Activated naive CD4-positive, alpha-beta T cell treated with anti-CD3 and anti-CD28 coated beads, Interleukin-2, amount 50 U/mL, for 72 hours (primary cell): ENCODE measurements around the gene ITPK1. TPM values are rescaled to one million over a fixed set of nuclear protein-coding genes. Genes with fewer than 3 reads are reported as not detected.
"Not testable (repeated sequence)": the region's sequence is repeated elsewhere in the genome, so short reads cannot be mapped to it uniquely, and the experiment has no call there.

Experiments used
- ATAC-seq, 2 donors: fragments of 150-1000 bp; cut with Tn5 transposase; 2 replicates each; pipeline ENCODE4 v1.10.0; 2021; ENCODE audit warnings: mild to moderate bottlenecking in 2 of 2, moderate library complexity in 2 of 2
- DNase-seq, 2 donors: peaks; one replicate each; pipeline ENCODE4 v3.0.0; 2021 to 2022; ENCODE audit warnings: low spot score in 2 of 2
- H3K27ac Mint-ChIP-seq, 2 donors: one replicate each; pipeline ENCODE4 v1.8.0; 2022; ENCODE audit warnings: mild to moderate bottlenecking in 2 of 2, mixed read lengths in 2 of 2
- H3K36me3 Mint-ChIP-seq, 2 donors: one replicate each; pipeline ENCODE4 v1.8.0; 2022; ENCODE audit warnings: mixed read lengths in 2 of 2
- H3K9me3 Mint-ChIP-seq, 2 donors: one replicate each; pipeline ENCODE4 v1.8.0; 2022; ENCODE audit warnings: mixed read lengths in 2 of 2
- total RNA-seq, 2 donors: library from RNA; stranded (reverse); gene quantifications; one replicate each; pipeline ENCODE4 v1.2.3, GENCODE V29; 2022

ITPK1 gene
- total RNA-seq, result 10 to 100 TPM; 15.2 to 33.2 TPM

- peak; percentile 68 for ATAC-seq
- DNase-seq, result peak; percentile 60 to 71
Measured at GRCh38 chr14:93115821-93116675, at the start of gene ITPK1. Gene ITPK1 (minus strand): TSS chr14:93115925. CDS start chr14:93115163, 762 bp downstream.

DNA sequence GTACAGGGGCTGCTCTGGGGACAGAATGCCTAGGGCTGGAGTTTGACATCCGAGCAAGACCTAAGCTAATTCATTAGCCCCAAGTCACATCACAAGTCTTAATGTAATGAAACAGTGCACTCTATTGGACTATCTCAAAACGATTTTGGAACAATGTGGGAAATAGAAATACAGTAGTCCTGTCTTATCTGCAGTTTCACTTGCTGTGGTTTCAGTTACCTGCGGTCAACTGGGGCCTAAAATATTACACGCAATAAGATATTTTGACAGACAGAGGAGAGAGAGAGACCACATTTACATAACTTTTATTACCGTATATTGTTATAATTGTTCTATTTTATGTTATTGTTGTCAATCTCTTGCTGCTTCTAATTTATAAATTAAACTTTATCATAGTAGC, 47.8 kb upstream of the ITPK1 start:
- DNase-seq (no peak), ATAC-seq (no peak)
- no peak overlapping the region for H3K27ac Mint-ChIP-seq
- no peaks in the 10 kb centered on the region for H3K9me3 Mint-ChIP-seq
- no peaks in the 10 kb centered on the region for H3K36me3 Mint-ChIP-seq

More at GRCh38 chr14:93115821-93116675, at the start of gene ITPK1:
- H3K9me3 Mint-ChIP-seq, result no peaks in the 10 kb centered on the region
- H3K27ac Mint-ChIP-seq, result peak within 1 kb of the TSS; percentile 72 to 79
- no peaks in the 10 kb centered on the region for H3K36me3 Mint-ChIP-seq

DNA sequence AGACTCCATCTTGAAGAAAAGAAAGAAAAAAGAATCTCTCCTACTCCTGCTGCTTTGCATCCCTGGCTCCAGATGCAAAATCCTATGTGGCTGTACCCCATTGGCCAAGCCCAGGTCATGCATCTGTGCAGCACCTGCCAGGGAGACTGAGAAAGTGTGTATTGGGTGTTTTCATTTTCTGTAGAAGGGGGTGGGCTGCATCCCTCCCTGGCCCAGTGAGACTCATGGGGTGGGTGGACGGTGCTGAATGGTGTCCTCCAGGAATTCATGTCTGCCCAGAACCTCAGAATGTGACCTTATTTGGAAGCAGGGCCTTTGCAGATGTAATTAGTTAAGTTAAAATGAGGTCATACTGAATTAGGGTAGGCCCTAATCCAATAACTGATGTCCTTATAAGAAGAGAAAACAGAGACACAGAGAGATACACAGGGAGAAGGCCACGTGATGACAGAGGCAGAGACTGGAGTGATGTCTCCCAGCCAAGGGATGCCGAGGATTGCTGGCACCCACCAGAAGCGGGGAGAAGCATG, 45.8 kb upstream of the ITPK1 start:
- ATAC-seq (no peak), DNase-seq (no peak)
- Mint-ChIP-seq H3K27ac (no peak overlapping the region), H3K36me3 (no peaks in the 10 kb centered on the region), H3K9me3 (no peaks in the 10 kb centered on the region)

GRCh38 chr14:93160353-93160801, 44.7 kb upstream of the ITPK1 start:
- no peaks in the 10 kb centered on the region for H3K36me3 Mint-ChIP-seq
- peak; percentile 68 to 69 for ATAC-seq
- no peaks in the 10 kb centered on the region for H3K9me3 Mint-ChIP-seq
- no peak for DNase-seq
- no peak overlapping the region for H3K27ac Mint-ChIP-seq

DNA sequence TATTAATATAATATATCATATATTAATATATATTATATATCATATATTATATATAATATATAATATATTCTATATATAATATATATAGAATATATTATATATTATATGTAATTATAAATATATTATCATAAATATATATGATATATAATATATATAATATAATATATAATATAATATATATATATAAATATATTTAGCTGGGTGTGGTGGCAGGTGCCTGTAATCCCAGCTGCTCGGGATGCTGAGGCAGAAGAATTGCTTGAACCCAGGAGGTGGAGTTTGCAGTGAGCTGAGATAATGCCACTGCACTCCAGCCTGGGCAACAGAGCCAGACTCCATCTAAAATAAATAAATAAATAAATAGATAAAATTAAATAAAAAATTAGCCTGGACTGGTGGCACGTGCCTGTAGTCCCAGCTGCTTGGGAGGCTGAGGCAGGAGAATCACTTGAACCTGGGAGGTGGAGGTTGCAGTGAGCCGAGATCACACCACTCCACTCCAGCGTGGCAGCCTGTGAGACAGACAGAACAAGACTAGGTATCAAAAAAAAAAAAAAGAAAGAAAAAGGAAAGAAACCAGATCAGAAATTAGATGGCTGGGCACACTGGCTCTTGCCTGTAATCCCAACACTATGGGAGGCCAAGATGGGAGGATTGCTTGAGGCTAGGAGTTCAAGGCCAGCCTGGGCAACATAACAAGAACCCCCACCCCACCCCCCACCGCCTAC, 44.1 kb upstream of the ITPK1 start:
- not testable (repeated sequence) for H3K9me3 Mint-ChIP-seq, H3K27ac Mint-ChIP-seq, H3K36me3 Mint-ChIP-seq, DNase-seq
- ATAC-seq, result peak; percentile 65 to 67

DNA sequence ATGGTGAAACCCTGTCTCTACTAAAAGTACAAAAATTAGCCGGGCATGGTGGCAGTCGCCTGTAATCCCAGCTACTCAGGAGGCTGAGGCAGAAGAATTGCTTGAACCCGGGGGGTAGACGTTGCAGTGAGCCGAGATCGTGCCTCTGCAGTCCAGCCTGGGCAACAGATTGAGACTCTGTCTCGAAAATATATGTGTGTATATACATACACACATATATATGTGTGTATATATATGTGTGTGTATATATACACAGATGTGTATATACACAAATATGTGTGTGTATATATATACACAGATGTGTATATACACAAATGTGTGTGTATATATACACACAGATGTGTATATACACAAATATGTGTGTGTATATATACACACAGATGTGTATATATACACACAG, 42.6 kb upstream of the ITPK1 start:
- ATAC-seq, result peak; percentile 35 to 42
- DNase-seq, H3K27ac Mint-ChIP-seq, H3K36me3 Mint-ChIP-seq, H3K9me3 Mint-ChIP-seq: not testable (repeated sequence)

DNA sequence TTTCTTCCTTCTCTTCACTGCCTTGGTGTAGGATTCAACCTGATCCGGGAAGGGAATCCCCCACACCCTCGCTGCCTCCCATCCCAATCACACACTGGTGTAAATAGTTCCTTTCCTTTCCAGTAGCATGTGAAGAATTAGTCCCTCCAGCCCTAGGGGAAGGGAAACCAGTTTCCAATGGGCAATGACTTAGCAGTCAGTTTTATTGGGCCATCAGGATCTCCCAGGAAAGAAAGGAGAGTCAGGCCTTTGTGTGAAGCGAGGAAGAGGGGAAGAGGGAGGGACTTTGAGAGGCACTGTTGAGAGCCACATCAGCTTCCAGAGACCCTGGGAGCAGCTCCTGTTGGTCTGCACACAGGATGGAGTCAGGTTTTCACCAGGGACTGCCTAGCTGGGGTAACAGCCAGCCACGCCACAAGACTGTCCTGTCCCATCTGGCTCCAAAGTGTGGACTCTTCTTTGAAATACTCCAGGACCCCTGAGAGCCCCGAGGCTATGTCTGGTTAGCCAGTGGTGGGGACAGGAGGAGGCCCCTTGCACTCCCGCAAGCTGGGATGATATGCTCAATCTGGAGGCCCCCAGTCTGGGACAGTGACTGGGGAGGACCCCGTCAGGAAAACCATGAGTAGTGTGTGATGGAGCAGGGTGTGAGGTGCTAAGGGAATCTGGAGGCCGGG, 41.1 kb upstream of the ITPK1 start:
- Mint-ChIP-seq H3K9me3 (no peaks in the 10 kb centered on the region), H3K36me3 (no peaks in the 10 kb centered on the region), H3K27ac (peak overlapping the region in 1 of 2 donors; percentile 72)
- no peak for DNase-seq
- no peak for ATAC-seq

DNA sequence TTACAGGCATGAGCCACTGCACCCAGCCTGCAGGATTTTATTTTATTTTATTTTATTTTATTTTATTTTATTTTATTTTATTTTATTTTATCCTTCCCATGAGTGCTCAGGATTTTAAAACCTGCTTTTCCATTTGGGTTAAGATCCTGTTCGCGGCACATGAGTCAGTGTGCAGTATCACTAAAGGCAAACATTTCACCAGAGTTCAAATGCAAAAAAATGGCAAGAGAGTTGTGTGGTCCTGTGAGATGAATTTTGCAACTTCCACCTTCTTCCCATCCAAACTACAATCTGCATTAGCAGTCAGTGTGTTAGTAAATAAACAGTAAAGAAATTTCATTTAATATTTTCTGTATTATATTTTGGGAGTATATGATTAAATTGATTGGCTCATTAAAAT, 39.9 kb upstream of the ITPK1 start:
- ATAC-seq, result no peak
- Mint-ChIP-seq H3K27ac (no peak overlapping the region), H3K9me3 (no peaks in the 10 kb centered on the region), H3K36me3 (no peaks in the 10 kb centered on the region)
- no peak for DNase-seq

DNA sequence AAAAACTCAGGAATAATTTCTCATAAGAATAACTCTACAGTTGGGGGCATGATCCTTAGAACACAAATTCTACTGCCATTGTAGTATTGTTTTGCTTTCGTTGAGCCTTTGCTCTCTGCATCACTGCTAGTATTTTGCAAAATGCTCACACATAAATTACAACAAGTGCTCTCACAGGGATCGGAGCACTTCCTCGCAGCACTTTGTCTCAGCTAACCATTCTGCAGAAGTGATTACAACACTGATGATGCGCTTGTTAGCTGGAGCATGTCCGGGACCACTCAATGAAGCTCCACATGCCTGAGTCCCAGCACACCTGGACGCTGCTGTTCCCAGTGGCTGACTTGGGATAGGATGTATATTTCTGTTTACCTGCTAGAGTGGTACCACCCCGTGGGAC, 37.4 kb upstream of the ITPK1 start:
- ATAC-seq, result no peak
- Mint-ChIP-seq H3K27ac (no peak overlapping the region), H3K9me3 (no peaks in the 10 kb centered on the region), H3K36me3 (no peaks in the 10 kb centered on the region)
- DNase-seq, result no peak

DNA sequence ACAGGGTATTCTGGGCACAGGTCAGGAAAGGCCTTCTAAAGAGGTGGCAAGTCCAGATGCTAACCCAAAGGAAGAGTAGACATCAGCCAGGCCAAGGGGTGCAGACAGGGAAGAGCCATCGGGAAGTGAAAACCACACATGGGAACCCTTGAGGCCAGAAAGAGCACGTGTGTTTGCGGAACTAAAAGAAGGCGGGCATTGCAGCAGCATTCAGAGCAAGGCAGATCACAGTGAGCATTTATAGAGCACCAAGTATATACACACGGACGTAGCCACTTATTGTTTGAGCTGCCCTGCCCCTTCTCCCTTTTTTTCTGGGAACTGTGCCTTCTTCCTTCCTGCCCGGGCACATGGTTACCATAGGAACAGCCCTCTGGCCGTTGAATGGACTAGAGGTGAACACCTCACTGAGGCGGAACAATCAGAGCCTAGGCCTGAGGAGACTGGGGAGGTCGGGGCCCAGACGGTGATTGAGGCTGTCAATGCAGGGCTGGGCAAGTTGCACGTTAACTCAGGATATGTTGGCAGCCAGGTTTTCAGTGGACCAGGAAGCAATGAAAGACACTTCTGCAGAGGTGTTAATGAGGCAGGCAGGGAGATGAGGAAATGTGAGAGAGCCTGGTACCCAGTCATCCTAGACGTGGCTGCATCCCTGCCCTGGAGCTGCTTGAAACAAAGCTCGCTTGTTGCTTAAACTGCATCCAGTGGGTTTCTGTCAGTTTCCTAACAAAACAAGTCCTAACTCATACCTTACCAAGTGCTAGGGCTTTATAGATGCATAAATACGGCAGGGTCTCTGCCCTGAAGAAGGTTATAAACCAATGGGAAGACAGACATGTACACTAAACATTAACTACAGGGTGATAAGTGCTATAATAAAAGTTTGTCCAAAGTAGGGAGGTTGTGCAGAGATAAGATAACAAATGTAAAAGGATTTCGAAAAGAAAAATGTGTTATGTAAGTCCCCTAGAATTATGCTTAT, 34.8 kb upstream of the ITPK1 start:
- no peaks in the 10 kb centered on the region for H3K36me3 Mint-ChIP-seq
- DNase-seq (no peak), ATAC-seq (no peak)
- H3K27ac Mint-ChIP-seq, result peak overlapping the region in 1 of 2 donors; percentile 31
- H3K9me3 Mint-ChIP-seq, result no peaks in the 10 kb centered on the region

DNA sequence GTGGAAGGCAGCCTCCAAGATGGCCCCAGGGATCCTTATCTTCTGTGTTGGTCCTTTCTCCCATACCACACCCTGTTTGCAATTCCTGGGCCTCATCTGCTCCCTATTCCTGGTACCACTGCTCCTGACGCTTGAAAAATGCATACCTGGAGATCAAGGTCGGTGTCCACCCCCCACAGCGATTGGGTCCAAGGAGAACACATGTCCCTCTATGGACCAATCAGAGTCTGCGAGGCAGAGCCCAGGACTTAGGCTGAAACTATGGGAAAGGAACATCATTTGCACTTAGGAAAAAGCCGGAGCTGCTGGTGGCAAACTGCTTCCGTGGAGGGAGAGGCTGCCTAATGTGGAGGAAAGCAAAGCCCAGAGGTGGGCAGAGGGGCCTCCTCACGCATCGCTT, 33.3 kb upstream of the ITPK1 start:
- ATAC-seq, result no peak
- Mint-ChIP-seq H3K27ac (no peak overlapping the region), H3K9me3 (no peaks in the 10 kb centered on the region), H3K36me3 (no peaks in the 10 kb centered on the region)
- DNase-seq, result no peak

DNA sequence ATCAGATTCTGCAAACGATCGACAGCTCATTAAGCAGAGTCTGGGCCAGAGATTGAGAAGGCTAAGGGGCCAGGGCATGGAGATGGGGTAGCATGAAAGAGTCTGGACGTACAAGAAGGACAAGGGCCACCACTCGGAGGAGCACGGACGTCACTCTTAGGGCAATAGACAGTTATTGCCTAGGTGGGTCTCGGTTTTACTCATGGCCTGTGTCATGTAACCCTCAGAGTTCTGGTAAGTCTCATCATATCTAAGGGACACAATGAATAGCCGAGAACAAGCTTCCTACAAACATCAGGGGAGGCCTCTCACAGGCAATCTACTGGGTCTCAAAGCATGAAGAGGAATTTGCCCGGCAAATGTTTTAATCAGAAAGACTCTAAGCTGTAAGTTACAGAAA, 30.4 kb upstream of the ITPK1 start:
- peak in 1 of 2 donors; percentile 90 for ATAC-seq
- Mint-ChIP-seq H3K36me3 (no peaks in the 10 kb centered on the region), H3K27ac (peak overlapping the region in 1 of 2 donors; percentile 12), H3K9me3 (no peaks in the 10 kb centered on the region)
- no peak for DNase-seq

DNA sequence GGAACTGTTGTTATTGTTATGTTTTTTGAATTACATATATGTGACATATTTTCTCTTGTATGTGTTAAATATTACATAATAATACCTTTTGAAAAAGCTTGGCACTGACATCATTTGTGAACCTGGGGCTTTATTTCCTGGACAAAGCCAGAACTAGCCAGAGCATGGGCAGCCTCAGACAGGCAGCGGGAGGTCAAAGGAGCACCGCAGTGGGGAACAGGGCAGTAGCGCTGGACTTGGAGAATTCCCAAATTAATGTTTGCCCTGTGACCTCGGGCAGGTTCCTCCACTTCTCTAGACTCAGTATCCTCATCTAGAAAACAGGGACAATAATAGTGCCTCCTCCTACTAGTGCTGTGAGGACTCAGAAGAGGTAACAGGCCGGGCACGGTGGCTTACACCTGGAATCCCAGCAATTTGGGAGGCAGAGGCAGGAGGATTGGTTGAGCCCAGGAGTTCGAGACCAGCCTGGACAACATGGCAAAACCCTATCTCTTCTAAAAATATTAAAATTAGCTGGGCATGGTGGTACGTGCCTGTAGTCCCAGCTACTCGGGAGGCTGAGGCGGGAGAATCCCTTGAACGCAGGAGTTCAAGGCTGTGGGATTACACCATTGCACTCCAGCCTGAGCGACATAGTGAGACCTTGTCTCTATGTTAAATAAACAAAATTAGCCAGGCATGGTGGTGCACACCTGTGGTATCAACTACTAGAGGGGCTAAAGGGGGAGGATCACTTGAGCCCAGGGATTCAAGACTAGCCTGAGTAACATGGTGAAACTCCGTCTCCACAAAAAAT, 27.3 kb upstream of the ITPK1 start:
- DNase-seq, result no peak
- Mint-ChIP-seq H3K27ac (no peak overlapping the region), H3K36me3 (no peaks in the 10 kb centered on the region), H3K9me3 (no peaks in the 10 kb centered on the region)
- ATAC-seq, result no peak

DNA sequence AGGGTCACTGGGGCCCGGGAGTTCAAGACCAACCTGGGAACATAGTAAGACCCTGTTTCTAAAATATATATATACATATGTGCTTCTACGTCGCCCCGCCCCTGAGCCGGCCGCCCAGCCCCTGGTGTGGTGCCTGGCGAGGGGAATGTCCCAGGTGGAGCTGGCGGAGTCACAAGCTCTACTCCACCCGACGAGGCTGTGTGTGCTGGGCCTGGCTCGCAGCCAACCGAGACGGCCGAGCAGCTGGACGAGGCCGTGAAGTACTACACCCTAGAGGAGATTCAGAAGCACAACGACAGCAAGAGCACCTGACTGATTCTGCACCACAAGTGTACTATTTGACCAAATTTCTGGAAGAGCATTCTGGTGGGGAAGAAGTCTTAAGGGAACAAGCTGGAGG, 22.1 kb upstream of the ITPK1 start:
- Mint-ChIP-seq H3K36me3 (no peaks in the 10 kb centered on the region), H3K9me3 (no peaks in the 10 kb centered on the region), H3K27ac (no peak overlapping the region)
- ATAC-seq (no peak), DNase-seq (no peak)

GRCh38 chr14:93136508-93136907, 20.8 kb upstream of the ITPK1 start:
- not testable (repeated sequence) for DNase-seq, H3K27ac Mint-ChIP-seq, H3K9me3 Mint-ChIP-seq, ATAC-seq, H3K36me3 Mint-ChIP-seq
